GM08714 (cell line): ENCODE data around the gene SCFD2.
"Not testable (repeated sequence)": the region's sequence is repeated elsewhere in the genome, so short reads cannot be mapped to it uniquely, and the experiment has no call there.

Experiments
- H3K4me3 ChIP-seq: fragments of 200-500 bp; sonication (Bioruptor generic); 2 replicates; pipeline ENCODE4 v1.5.1; 2014; ENCODE audit warnings: mild to moderate bottlenecking, low read length, inconsistent platforms
- ZNF274 ChIP-seq: IDR thresholded peaks from 2 replicates; pipeline ENCODE4 v1.6.1; 2012; ENCODE audit warnings: mild to moderate bottlenecking, low read depth, low read length

The SCFD2 gene

GRCh38 chr4:53235547-53235946, 130.3 kb downstream of the SCFD2 start:
- no peak for TF ChIP-seq ZNF274

DNA sequence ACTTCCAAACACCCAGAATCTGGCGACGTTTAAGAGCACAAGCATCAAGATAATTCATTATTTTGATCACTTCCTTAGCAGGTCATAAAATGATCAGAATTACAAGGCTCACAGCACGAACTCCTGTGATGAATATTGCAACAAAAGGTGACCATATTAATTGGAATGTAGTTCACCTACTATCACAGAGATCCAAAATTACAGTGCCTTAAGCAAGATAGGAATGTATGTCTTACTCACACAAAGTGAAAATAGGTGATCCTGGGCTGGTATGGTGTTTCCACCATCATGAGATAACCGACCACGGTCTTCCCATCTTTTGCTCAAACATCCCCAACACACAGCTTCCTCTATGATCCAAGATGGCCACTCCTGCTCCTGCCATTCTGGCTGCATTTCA, 131.2 kb downstream of the SCFD2 start:
- H3K4me3 ChIP-seq = no peak overlapping the region
- TF ChIP-seq ZNF274 = no peak

More at GRCh38 chr4:53235547-53235946, 130.3 kb downstream of the SCFD2 start:
- H3K4me3 ChIP-seq = no peak overlapping the region

GRCh38 chr4:53234111-53234510, 131.8 kb downstream of the SCFD2 start:
- H3K4me3 ChIP-seq = no peak overlapping the region
- no peak for TF ChIP-seq ZNF274

- H3K4me3 ChIP-seq = no peak overlapping the region
Observed at GRCh38 chr4:53233114-53233795, 132.6 kb downstream of the SCFD2 start.

GRCh38 chr4:53232371-53232770, 133.5 kb downstream of the SCFD2 start:
- no peak overlapping the region for H3K4me3 ChIP-seq
- no peak for TF ChIP-seq ZNF274

More at GRCh38 chr4:53233114-53233795, 132.6 kb downstream of the SCFD2 start:
- no peak for TF ChIP-seq ZNF274

DNA sequence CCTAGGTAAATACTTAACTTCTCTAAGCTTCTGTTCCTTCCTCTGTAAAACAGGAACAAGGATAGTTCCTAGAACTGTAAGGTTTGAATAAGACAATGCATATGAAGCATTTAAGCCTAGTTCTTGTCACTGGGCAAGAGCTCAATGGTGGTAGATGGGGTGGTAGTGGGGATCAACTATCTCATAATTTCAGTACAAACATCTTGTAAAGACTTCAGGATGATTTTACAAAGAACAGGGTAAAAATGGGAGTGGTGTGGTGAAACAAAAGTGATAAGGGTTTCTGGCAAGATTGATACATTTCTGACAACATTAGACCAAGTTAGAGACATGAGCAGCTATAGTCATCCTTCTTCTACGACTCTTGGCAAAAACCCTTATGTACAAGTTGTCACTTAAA, 137.8 kb downstream of the SCFD2 start:
- no peak for TF ChIP-seq ZNF274
- no peak overlapping the region for H3K4me3 ChIP-seq

- no peak for TF ChIP-seq ZNF274
- no peak overlapping the region for H3K4me3 ChIP-seq
Observed at GRCh38 chr4:53227451-53227850, 138.4 kb downstream of the SCFD2 start.

DNA sequence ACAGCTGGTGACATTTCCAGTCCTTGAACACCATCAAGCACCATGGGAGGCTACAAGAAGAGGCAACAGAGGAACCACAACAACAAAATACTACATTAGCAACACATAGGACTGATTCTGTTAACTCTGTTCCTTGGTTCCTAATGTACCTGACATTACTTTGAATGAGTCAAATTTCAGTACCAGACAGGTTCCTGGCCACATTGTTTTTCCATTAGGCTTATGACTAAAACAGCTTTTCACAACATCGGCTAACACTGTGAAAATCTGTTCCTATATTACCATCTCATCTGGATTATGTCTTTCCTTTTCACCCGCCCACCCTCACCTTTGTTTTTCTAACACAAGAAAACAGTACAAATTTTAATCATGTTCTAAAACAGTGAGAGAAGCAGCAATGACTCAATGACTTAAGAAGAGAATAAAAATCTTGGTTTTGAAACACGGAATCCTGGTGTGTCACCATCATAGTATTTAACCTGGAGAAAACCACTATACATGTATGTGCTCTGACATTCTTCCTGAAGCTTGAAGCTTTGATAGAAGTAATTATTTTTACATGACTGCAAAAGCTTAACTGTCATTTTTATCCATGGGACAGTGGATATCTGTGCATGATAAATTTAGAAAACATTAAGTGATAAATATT, 143.9 kb downstream of the SCFD2 start:
- no peak for TF ChIP-seq ZNF274

DNA sequence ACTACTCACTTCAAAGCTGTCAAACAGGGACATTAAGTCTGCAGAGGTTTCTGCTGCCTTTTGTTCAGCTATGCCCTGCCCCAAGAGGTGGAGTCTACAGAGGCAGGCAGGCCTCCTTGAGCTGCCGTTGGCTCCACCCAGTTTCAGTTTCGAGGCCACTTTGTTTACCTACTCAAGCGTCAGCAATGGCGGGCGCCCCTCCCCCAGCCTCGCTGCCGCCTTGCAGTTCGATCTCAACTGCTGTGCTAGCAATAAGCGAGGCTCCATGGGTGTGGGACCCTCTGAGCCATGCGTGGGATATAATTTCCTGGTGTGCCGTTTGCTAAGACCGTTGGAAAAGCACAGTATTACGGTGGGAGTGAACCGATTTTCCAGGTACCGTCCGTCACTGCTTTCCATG, 146.7 kb downstream of the SCFD2 start:
- H3K4me3 ChIP-seq = not testable (repeated sequence)

More for the DNA sequence above, 143.9 kb downstream of the SCFD2 start:
- H3K4me3 ChIP-seq = no peak overlapping the region

DNA sequence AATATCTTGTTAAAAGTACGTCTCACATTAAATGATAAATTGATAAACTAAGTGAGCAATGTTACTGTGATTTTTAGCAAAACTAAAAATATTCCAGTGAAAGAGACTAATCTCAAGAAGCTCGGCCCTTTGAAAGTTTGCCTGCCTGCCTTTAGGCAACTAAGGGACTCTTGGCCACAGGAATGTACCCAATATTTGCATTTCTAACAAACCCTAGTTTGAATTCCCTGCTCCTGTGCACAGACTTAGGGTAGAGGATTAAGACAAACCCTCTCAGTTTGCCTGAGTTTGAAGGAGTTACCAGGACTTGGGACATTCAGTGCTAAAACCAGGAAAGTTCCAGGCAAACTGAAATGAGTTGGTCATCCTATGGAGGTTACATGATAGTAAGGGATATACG, 157.1 kb downstream of the SCFD2 start:
- no peak for TF ChIP-seq ZNF274
- H3K4me3 ChIP-seq = no peak overlapping the region

DNA sequence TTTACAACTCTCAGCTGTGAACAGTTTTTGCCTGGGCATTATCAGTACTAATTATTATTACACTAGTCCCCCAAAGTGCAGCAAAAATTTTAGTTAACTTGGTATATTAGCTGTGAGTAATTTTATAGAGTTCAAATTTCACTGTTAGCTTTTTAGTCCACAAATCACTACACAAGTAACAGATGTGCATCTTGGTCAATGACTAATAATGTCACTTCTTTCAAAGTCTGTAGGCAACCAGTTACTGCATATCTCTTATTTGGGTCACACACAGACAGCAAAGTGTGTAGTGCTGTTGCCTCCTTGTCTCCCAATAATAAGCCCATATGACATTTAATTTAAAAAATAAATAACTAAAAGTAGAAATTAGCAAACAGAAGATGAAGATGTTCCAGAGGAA, 159.9 kb downstream of the SCFD2 start:
- TF ChIP-seq ZNF274 = no peak

DNA sequence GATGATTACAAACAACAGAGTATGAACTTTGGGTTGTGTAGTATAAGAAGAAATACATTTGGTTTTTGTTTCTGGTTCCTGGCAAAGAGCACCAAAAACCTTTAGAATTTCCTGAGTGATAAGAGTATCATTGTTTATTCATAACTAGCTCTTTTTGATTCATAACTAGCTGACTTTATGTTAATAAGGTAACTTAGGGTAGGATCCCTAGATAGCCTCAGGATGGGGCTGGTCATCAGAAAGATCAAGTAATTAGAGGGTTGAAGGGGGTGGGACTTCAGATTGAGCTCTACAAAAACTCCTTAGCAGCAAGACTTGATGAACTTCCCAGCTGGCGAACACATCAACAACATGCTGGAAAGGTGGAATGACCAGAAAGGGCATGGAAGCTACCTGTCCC, 166.5 kb downstream of the SCFD2 start:
- TF ChIP-seq ZNF274 = no peak
- H3K4me3 ChIP-seq = no peak overlapping the region

More for the DNA sequence above, 159.9 kb downstream of the SCFD2 start:
- no peak overlapping the region for H3K4me3 ChIP-seq

DNA sequence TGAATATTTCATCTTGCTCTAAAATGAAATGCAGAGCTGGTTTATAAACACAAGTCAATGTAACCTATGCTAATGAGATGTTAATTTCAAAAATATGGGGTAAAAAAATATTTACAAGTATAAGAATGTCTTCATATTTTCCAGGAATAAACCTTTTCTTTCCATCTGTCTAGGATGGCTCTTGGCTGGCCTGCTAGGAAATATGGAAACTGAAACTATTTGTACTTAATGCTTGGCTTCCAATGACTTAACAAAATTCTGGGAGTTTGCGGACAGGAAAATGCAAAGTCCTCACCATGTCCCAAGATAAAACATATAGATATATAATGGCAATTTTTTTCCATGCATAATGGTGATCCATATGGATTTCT, 168.1 kb downstream of the SCFD2 start:
- H3K4me3 ChIP-seq = no peak overlapping the region
- no peak for TF ChIP-seq ZNF274

- no peak overlapping the region for H3K4me3 ChIP-seq
- TF ChIP-seq ZNF274 = no peak
Observed at GRCh38 chr4:53196882-53197771, 168.7 kb downstream of the SCFD2 start.
